ENCODE data around the gene TMEM91. TPM values are rescaled to one million over a fixed set of nuclear protein-coding genes. Genes with fewer than 3 reads are reported as not detected.

TMEM91 gene
- total and polyA plus RNA-seq, 2 of the 4 experiments (the other 2 are of a cell fraction), result 1.4 to 4.8 TPM

DNA sequence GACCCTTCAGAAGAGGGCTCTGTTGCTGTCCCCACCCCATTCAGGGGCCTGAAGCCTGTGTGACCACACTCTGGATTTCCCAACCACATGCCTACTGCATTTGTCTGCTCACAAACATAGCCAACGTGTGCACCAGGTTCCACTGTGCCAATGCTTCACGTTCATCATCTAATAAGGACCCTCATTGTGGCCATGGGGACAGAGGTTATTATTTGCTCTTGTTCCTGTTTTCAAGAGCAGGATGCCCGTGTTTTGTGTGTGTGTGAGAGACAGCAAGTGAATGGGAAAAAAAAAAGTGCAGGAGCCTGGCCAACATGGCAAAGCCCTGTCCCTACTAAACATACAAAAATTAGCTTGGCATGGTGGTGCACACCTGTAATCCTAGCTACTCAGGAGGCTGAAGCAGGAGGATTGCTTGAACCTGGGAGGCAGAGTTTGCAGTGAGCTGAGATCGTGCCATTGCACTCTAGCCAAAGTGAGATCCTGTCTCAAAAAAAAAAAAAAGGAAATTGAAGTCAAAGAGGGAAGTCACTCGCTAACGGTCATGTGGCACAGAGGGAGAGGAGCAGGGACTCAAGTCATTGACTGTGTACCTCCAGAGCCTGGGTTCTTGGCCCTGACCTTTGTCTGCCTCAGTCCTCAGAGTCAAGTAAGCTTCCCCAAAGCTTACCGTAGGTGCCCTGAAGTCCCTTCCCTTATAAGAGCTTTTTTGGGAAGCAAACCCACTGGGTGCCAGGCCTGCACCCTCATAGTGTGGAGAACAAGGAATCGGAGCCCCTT is 44.0 kb downstream of the TMEM91 start:
- no peaks in the 10 kb centered on the region for H3K9me3 ChIP-seq (ENCODE audit: control insufficient read depth, insufficient read depth, low read length)
- no peak overlapping the region for H2AFZ ChIP-seq (replicated peaks; ENCODE audit: low read length, poor library complexity)
- intact Hi-C loops (cut with micrococcal nuclease) (loop anchor here (10.0 kb wide), 1 partner anchor 215 kb away; no protein-coding TSS in a partner anchor), dilution Hi-C loops (cut with HindIII; ENCODE audit: low sequenced_read_pairs, unreplicated experiment) (no loop called here), in situ Hi-C loops (cut with MboI; ENCODE audit: low sequenced_read_pairs) (no loop called here)
- no peak overlapping the region for H2BK15ac ChIP-seq (ENCODE audit: low read depth, low read length)
- peaks cover 56% of the 10 kb centered on the region for H3K36me3 ChIP-seq (ENCODE audit: control insufficient read depth, insufficient read depth, low read length)
- H3K4me3 ChIP-seq (ENCODE audit: insufficient read depth, low read depth, low read length), result no peak overlapping the region
- H3K79me1 ChIP-seq (ENCODE audit: low read depth in 1 of 2, low read length in 2 of 2), result no peaks in the 10 kb centered on the region
- ATAC-seq (ENCODE audit: low read depth) (no peak), DNase-seq (no peak)
- CTCF ChIA-PET, result no interaction called here
- BruUV-seq (replicated peaks), result no TSS peak
- H4K20me1 ChIP-seq (ENCODE audit: insufficient read depth, low read length), result no peaks in the 10 kb centered on the region
- no peak overlapping the region for H2BK20ac ChIP-seq (ENCODE audit: low read depth, low read length)
- no peak overlapping the region for H3K14ac ChIP-seq (replicated peaks; ENCODE audit: low read depth, low read length)
- H2BK120ac ChIP-seq (ENCODE audit: low read depth, low read length), result no peak overlapping the region
- no peak overlapping the region for H3K4me2 ChIP-seq (ENCODE audit: low read depth, low read length)
- 93% methylated on average over 3 of the region's 8 CpGs; no CpG with 5 or more reads in 1 of the 2 experiments for WGBS, 2 experiments (ENCODE audit: extremely low coverage in 2 of 2, insufficient read length in 1 of 2)
- H3K27me3 ChIP-seq (ENCODE audit: control insufficient read depth, insufficient read depth, low read length), result no peaks in the 10 kb centered on the region
- no peak overlapping the region for H2AK5ac ChIP-seq (ENCODE audit: low read depth, low read length)
- POLR2A ChIA-PET (ENCODE audit: unreplicated experiment), result no interaction called here
- no peaks in the 10 kb centered on the region; the same call in 1 of the 2 replicates for H3K9me1 ChIP-seq (ENCODE audit: insufficient read depth, low read length)
- H3K27ac ChIP-seq (ENCODE audit: insufficient read depth, low read length), result no peak overlapping the region
- no peak overlapping the region for H3K56ac ChIP-seq (ENCODE audit: extremely low read depth, insufficient read depth, low read length)
- no peak overlapping the region for H3K9ac ChIP-seq (ENCODE audit: low read depth, low read length)
- H2AK9ac ChIP-seq (replicated peaks; ENCODE audit: low read depth, low read length, poor library complexity), result no peak overlapping the region
- no peak overlapping the region for H3K4ac ChIP-seq (ENCODE audit: low read depth, low read length)
- H3K4me1 ChIP-seq (ENCODE audit: control insufficient read depth, insufficient read depth, low read length), result no peaks in the 10 kb centered on the region
- H4K5ac ChIP-seq (ENCODE audit: low read depth, low read length), result no peak overlapping the region
- H4K8ac ChIP-seq (ENCODE audit: low read depth in 2 of 2, low read length in 2 of 2), result no peak overlapping the region
- H3K18ac ChIP-seq (ENCODE audit: low read depth, low read length), result no peak overlapping the region
- H4K91ac ChIP-seq (ENCODE audit: insufficient read depth, low read depth, low read length), result no peak overlapping the region
- H2BK5ac ChIP-seq (ENCODE audit: low read depth, low read length, poor library complexity, severe bottlenecking), result no peak overlapping the region
- H3K23ac ChIP-seq (ENCODE audit: low read depth, low read length), result no peak overlapping the region
- TF ChIP-seq POLR2A (IDR thresholded peaks at IDR 0.05; ENCODE audit: low read depth, low read length), result no peak
- no peak for TF ChIP-seq MXI1 (IDR thresholded peaks at IDR 0.05; ENCODE audit: borderline replicate concordance, low read depth, low read length)
- TF ChIP-seq, protein P1, sequence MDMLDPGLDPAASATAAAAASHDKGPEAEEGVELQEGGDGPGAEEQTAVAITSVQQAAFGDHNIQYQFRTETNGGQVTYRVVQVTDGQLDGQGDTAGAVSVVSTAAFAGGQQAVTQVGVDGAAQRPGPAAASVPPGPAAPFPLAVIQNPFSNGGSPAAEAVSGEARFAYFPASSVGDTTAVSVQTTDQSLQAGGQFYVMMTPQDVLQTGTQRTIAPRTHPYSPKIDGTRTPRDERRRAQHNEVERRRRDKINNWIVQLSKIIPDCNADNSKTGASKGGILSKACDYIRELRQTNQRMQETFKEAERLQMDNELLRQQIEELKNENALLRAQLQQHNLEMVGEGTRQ (IDR thresholded peaks at IDR 0.05; ENCODE audit: low read depth, low read length), result no peak
- TF ChIP-seq, protein P2, sequence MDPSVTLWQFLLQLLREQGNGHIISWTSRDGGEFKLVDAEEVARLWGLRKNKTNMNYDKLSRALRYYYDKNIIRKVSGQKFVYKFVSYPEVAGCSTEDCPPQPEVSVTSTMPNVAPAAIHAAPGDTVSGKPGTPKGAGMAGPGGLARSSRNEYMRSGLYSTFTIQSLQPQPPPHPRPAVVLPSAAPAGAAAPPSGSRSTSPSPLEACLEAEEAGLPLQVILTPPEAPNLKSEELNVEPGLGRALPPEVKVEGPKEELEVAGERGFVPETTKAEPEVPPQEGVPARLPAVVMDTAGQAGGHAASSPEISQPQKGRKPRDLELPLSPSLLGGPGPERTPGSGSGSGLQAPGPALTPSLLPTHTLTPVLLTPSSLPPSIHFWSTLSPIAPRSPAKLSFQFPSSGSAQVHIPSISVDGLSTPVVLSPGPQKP (IDR thresholded peaks at IDR 0.05; ENCODE audit: borderline replicate concordance, low read depth, low read length), result no peak
- TF ChIP-seq FOS (IDR thresholded peaks at IDR 0.05; ENCODE audit: low read depth, low read length), result no peak
- TF ChIP-seq BHLHE40 (IDR thresholded peaks at IDR 0.05; ENCODE audit: low read depth, low read length), result no peak
- no peak for TF ChIP-seq MAZ (IDR thresholded peaks at IDR 0.05; ENCODE audit: borderline replicate concordance, low read depth, low read length)
- no peak for TF ChIP-seq RCOR1 (IDR thresholded peaks at IDR 0.05; ENCODE audit: insufficient replicate concordance, low read length)
- TF ChIP-seq, protein P3, sequence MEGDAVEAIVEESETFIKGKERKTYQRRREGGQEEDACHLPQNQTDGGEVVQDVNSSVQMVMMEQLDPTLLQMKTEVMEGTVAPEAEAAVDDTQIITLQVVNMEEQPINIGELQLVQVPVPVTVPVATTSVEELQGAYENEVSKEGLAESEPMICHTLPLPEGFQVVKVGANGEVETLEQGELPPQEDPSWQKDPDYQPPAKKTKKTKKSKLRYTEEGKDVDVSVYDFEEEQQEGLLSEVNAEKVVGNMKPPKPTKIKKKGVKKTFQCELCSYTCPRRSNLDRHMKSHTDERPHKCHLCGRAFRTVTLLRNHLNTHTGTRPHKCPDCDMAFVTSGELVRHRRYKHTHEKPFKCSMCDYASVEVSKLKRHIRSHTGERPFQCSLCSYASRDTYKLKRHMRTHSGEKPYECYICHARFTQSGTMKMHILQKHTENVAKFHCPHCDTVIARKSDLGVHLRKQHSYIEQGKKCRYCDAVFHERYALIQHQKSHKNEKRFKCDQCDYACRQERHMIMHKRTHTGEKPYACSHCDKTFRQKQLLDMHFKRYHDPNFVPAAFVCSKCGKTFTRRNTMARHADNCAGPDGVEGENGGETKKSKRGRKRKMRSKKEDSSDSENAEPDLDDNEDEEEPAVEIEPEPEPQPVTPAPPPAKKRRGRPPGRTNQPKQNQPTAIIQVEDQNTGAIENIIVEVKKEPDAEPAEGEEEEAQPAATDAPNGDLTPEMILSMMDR (conservative IDR thresholded peaks at IDR 0.05; ENCODE audit: low read depth, low read length), result no peak
- no peak for TF ChIP-seq NFE2L2 (IDR thresholded peaks at IDR 0.05; ENCODE audit: low read depth, low read length)
- TF ChIP-seq RFX5 (IDR thresholded peaks at IDR 0.05; ENCODE audit: low read depth, low read length), result no peak
- TF ChIP-seq MAFK (IDR thresholded peaks at IDR 0.05; ENCODE audit: low read depth, low read length), result no peak
